Muscle layer of colon (tissue), 2 donors: Measurements from ENCODE around the gene EYS.

Experiments used
- H3K27ac ChIP-seq: one replicate; pipeline ENCODE4 v1.7.0; 2013; ENCODE audit warnings: low read depth, mild to moderate bottlenecking, low read length, moderate library complexity
- H3K27me3 ChIP-seq, 2 donors: one replicate each; pipeline ENCODE4 v1.7.0; 2013; ENCODE audit warnings: low read length in 2 of 2, mild to moderate bottlenecking in 2 of 2; ENCODE audit not compliant: insufficient read depth in 2 of 2, control insufficient read depth in 1 of 2
- H3K36me3 ChIP-seq: one replicate; pipeline ENCODE4 v1.7.0; 2013; ENCODE audit warnings: mild to moderate bottlenecking, low read length; ENCODE audit not compliant: insufficient read depth
- H3K4me1 ChIP-seq: one replicate; pipeline ENCODE4 v1.7.0; 2013; ENCODE audit warnings: mild to moderate bottlenecking, low read length; ENCODE audit not compliant: insufficient read depth
- H3K4me3 ChIP-seq, 2 donors: one replicate each; pipeline ENCODE4 v1.7.0; 2013; ENCODE audit warnings: low read length in 2 of 2, low read depth in 1 of 2, mild to moderate bottlenecking in 1 of 2, moderate library complexity in 1 of 2
- H3K9ac ChIP-seq: one replicate; pipeline ENCODE4 v1.7.0; 2013; ENCODE audit warnings: low read length
- H3K9me3 ChIP-seq: one replicate; pipeline ENCODE4 v1.7.0; 2013; ENCODE audit warnings: mild to moderate bottlenecking, low read length
- donor health status: abdominal sarcoma.
- donor health status: Adenocarcinoma of cecum.

The EYS gene

DNA sequence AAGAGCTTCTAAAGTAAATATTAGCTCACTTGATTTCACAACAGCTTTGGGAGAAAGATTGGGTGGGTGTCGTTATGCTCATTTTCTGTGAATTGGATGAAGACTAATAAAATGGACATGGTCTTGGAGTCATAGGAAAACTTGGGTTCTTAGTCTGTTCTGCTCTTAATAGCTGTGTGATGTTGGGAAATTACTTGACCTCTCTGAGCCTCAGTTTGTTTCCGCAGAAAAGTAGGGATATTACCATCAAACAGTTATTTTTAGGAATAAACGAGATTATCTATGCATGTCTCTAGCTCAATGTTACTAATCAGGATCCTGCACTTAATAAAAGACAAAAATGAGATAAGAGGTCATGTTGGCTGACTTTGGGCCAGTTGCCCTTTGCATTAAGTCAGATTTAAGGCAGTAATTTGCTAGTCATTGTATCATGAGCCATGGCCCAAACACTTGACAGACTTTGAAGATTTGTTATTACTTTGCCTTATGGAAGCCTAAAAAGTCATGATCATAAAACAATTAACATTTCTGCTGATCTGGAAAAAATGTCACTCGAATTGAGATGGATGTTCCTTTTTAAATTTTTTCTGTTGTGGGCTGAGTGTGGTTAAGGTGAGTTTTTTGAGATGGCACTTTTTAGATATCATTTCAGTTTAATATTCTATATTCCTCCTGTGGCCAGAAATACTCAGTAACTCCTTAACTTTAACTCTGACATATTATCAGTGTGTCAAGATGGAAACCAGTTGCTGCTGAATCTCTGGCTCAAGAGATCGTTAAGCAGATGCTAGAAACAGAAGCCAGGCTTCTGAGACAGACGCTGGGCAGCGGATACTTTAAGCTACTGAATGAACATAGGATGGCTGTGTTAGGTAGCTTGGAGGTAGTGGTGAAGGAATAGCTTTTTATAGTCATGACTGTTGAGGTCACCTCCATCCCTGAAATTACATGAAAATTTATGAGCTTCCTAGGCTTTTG lies 1779.8 kb downstream of the EYS start:
- Histone ChIP-seq H3K4me1 (no peaks in the 10 kb centered on the region), H3K9ac (no peak overlapping the region), H3K36me3 (no peaks in the 10 kb centered on the region), H3K9me3 (no peaks in the 10 kb centered on the region), H3K27ac (no peak overlapping the region), H3K4me3 (no peak overlapping the region), H3K27me3 (no peaks in the 10 kb centered on the region)

DNA sequence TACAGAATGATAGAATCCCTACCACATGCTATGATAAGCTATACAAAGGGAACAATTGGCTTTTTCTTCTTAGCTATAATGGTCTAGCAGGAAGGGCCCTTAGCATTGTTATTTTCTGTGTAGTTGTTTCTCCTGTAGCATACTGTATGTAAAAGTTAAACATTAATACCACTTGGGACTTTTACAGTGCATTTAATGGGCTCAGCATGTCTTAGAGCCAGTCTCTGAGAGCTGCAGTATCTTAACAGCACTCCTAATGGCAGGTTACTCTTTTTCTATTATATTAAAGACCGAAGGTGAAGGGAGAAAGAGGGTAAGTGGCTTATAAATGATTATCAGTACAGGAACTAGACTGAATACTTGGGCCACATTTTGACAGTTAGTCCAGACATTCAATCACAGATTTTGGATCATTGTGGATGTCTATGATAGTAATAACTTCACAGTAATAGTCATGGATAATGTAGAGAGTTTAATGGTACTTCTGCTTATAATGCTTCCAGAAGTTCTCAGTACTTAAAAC lies 1780.7 kb downstream of the EYS start:
- Histone ChIP-seq H3K27me3 (no peaks in the 10 kb centered on the region), H3K9me3 (no peaks in the 10 kb centered on the region), H3K9ac (no peak overlapping the region), H3K27ac (no peak overlapping the region), H3K36me3 (no peaks in the 10 kb centered on the region), H3K4me3 (no peak overlapping the region), H3K4me1 (no peaks in the 10 kb centered on the region)

DNA sequence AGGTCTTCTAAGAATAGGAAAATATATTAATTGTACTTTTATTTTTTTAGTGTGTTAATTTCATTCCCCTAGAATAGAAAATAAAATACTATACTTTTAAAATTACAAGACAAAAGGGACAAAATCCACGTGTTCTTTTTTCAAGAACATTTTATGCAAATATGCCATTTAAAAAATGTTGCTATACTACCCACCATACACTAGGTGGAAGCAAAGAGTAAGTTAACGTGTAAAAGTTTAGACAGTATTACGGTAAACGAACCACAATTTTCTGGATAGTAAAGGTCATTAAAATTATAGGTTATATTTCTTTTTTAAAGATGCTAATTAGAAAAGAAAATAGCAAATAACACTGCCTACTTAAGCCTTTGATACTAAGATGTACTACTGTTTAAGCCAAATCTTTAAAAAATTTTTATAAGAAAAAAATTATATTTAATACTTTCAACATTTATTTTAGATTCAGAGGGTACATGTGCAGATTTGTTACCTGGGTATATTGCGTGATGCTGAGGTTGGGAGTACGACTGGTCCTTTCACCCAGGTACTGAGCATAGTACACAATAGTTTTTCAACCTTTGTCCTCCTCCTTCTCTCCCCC lies 1783.8 kb downstream of the EYS start:
- no peak overlapping the region for H3K9ac ChIP-seq
- no peaks in the 10 kb centered on the region for H3K27me3 ChIP-seq
- H3K27ac ChIP-seq, result no peak overlapping the region
- no peak overlapping the region for H3K4me3 ChIP-seq
- no peaks in the 10 kb centered on the region for H3K4me1 ChIP-seq
- no peaks in the 10 kb centered on the region for H3K36me3 ChIP-seq
- H3K9me3 ChIP-seq, result no peaks in the 10 kb centered on the region

DNA sequence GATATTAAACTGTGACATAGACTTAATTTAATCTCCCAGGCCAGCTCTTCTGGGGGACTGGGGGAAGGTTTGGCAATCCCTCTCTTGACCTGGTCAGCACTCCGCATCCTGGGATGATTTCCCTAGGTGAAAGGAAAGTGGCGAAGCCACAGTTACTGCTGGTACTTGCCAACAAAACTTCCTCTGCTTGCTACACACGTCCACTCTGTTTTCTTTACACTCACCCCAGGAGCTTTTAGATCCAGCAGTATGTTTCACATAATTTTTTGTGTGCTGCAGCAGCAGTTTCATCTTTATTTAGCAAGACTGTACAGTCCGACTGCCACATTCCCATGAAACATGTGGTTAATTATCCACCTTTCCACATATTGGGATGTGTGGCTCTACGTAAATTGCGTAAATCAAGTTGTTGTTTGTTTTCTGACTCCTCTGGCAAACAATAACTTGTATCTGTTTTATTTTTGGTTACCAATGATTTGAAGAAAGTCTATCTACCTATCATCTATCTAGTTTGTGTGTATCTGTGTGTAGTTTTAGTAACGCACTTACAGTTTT lies 1787.4 kb downstream of the EYS start:
- no peak overlapping the region for H3K9ac ChIP-seq
- H3K4me3 ChIP-seq, result no peak overlapping the region
- no peaks in the 10 kb centered on the region for H3K4me1 ChIP-seq
- no peaks in the 10 kb centered on the region for H3K36me3 ChIP-seq
- no peaks in the 10 kb centered on the region for H3K27me3 ChIP-seq
- no peaks in the 10 kb centered on the region for H3K9me3 ChIP-seq
- no peak overlapping the region for H3K27ac ChIP-seq

DNA sequence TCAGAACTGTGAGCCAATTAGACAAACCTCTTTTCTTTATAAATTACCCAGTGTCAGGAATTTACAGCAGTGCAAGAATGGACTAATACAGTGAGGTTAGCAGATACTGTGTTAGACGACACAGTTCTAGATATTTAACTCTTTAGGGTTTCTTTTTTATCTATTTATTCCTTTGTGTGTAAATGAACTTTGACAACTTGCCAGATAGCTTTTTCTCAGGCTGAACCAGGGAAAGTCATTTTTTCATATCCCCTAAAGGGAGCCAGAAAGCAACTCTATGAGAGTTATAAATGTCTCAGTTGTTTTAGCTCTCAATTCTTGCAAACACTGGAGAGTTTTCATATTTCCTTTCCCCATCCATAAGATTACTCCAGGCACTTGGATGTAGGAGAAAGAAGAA lies 1794.1 kb downstream of the EYS start:
- Histone ChIP-seq H3K9ac (no peak overlapping the region), H3K9me3 (no peaks in the 10 kb centered on the region), H3K36me3 (no peaks in the 10 kb centered on the region), H3K4me1 (no peaks in the 10 kb centered on the region), H3K4me3 (no peak overlapping the region), H3K27ac (no peak overlapping the region), H3K27me3 (no peaks in the 10 kb centered on the region)

DNA sequence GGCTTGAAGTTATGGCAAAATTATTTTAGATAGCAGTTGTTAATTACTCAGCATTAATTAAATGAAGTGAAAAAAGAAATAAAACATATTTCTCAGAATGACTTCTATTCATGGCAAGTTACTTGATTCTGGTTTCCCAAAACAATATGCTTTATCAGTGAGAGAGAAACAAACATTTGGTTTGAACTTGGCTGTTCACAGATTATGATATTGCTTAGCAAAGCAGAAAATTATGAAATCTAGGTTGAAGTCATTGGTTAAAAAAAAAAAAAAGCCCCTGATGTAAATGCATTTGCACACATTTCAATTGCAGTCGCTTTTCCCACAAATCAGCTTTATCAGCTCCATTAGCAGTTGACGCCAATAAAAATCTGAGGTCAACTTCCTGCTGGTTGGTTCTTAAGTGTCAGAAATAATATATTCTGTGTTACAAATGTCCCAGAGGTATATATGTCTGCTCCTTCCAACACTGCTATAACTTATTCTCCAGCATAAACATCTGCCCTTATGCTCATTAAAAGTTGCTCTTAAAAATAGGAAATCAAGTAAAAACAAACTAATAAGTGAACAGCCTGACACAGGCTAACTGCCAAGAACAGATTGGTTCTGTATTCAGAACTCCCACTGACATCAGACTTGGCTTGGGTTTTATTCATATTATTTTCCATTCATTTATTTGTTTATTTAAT lies 1796.0 kb downstream of the EYS start:
- no peaks in the 10 kb centered on the region for H3K36me3 ChIP-seq
- no peaks in the 10 kb centered on the region for H3K4me1 ChIP-seq
- H3K9ac ChIP-seq, result no peak overlapping the region
- no peaks in the 10 kb centered on the region for H3K27me3 ChIP-seq
- H3K4me3 ChIP-seq, result no peak overlapping the region
- H3K27ac ChIP-seq, result no peak overlapping the region
- H3K9me3 ChIP-seq, result no peaks in the 10 kb centered on the region

DNA sequence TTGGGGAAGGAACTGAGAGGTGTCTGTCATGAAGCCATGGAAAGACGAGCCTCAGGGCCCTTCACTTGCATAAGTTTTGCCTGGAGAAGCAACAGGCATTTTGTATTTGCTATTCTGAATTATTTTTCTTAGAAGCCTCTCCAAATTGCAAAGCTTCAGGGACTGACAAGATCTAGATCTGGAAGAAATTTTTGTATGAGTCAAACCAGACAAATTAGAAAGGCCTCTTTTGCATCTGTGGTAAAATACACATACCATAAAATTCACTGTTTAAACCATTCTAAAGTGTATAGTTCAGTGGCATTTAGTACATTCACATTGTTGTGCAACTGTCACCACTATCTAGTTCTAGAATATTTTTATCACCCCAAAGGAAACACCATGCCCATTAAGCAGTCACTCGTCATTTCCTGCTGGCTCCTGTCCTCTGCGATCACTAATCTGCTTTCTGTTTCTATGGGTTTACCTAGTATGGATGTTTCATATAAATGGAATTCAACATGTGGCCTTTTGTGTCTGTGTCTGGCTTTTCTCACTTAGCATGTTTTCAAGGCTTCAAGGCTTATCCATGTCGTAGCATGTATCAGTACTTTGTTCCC lies 1802.3 kb downstream of the EYS start:
- Histone ChIP-seq H3K27me3 (no peaks in the 10 kb centered on the region), H3K27ac (no peak overlapping the region), H3K36me3 (no peaks in the 10 kb centered on the region), H3K9ac (no peak overlapping the region), H3K4me3 (no peak overlapping the region), H3K9me3 (no peaks in the 10 kb centered on the region), H3K4me1 (no peaks in the 10 kb centered on the region)

DNA sequence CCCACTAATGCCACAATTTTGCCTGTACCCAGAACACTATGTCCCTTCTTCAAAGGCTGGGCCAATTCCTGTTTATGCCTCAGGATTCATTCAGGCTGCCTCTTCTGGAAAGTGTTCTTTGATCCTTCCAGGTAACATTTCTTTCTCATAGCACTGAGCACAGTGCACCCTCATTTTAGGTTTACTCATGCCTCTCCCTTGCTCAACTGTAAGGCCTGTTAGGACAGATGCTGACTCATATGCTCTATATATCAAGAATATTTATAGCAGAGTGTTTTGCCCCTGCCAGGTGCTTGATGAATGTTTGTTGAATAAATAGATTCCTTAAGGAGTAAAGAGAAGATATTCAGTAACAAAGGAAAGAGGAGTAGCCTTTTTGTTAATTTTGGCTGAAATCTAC lies 1807.5 kb downstream of the EYS start:
- Histone ChIP-seq H3K27ac (no peak overlapping the region), H3K27me3 (no peaks in the 10 kb centered on the region)

DNA sequence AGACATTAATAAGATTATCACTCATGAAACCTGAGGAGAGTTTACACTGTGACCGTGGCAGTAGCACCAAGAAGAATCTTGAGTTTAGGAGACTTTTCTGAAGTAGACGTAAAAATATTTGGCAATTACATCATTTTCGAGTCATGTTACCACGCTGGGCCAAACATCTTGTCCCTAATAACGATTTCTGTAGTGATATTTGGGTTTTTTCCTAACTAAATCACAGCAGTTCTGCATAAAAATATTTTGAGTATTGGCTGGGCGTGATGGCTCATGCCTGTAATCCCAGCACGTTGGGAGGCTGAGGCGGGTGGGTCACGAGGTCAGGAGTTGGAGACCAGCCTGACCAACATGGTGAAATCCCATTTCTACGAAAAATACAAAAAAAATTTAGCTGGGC lies 1809.1 kb downstream of the EYS start:
- H3K27ac ChIP-seq, result no peak overlapping the region
- H3K36me3 ChIP-seq, result no peaks in the 10 kb centered on the region
- no peak overlapping the region for H3K9ac ChIP-seq
- H3K4me1 ChIP-seq, result no peaks in the 10 kb centered on the region
- no peaks in the 10 kb centered on the region for H3K9me3 ChIP-seq
- no peak overlapping the region for H3K4me3 ChIP-seq
- H3K27me3 ChIP-seq, result no peaks in the 10 kb centered on the region

More for the DNA sequence above, 1807.5 kb downstream of the EYS start:
- no peaks in the 10 kb centered on the region for H3K9me3 ChIP-seq
- H3K4me1 ChIP-seq, result no peaks in the 10 kb centered on the region
- no peaks in the 10 kb centered on the region for H3K36me3 ChIP-seq
- H3K4me3 ChIP-seq, result no peak overlapping the region
- H3K9ac ChIP-seq, result no peak overlapping the region

DNA sequence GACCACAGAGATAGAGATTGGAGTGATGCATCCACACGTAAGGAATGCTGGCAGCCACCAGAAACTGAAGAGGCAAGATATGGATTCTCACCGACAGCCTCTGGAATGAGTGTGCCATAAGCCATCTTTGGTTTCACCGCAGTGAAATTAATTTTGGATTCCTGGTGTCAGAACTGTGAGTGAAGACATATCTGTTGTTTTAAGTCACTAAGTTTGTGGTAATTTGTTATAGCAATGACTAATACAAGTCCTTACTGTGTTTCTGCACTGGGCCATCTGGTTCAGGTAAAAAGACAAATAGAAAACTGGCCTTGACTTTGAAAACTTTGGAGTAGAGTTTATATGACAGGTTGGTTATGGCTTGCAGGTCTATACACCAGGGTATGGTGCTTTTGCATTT lies 1809.6 kb downstream of the EYS start:
- no peak overlapping the region for H3K4me3 ChIP-seq
- no peaks in the 10 kb centered on the region for H3K27me3 ChIP-seq
- no peaks in the 10 kb centered on the region for H3K4me1 ChIP-seq
- H3K9me3 ChIP-seq, result no peaks in the 10 kb centered on the region
- no peak overlapping the region for H3K9ac ChIP-seq
- H3K36me3 ChIP-seq, result no peaks in the 10 kb centered on the region
- no peak overlapping the region for H3K27ac ChIP-seq

DNA sequence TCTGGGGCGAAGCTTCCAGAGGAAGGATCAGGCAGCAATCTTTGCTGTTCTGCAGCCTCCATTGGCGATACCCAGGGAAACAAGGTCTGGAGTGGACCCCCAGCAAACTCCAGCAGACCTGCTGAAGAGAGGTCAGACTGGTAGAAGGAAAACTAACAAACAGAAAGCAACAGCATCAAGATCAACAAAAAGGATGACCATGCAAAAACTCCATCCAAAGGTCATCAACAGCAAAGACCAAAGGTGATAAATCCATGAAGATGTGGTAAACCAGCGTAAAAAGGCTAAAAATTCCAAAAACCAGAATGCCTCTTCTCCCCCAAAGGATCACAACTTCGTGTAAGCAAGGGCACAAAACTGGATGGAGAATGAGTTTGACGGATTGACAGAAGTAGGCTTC lies 1818.6 kb downstream of the EYS start:
- Histone ChIP-seq H3K36me3 (no peaks in the 10 kb centered on the region), H3K4me3 (no peak overlapping the region), H3K4me1 (no peaks in the 10 kb centered on the region), H3K27me3 (no peaks in the 10 kb centered on the region), H3K27ac (no peak overlapping the region), H3K9me3 (no peaks in the 10 kb centered on the region), H3K9ac (no peak overlapping the region)
